Measurements from ENCODE around the gene TXLNA.

Gene TXLNA

DNA sequence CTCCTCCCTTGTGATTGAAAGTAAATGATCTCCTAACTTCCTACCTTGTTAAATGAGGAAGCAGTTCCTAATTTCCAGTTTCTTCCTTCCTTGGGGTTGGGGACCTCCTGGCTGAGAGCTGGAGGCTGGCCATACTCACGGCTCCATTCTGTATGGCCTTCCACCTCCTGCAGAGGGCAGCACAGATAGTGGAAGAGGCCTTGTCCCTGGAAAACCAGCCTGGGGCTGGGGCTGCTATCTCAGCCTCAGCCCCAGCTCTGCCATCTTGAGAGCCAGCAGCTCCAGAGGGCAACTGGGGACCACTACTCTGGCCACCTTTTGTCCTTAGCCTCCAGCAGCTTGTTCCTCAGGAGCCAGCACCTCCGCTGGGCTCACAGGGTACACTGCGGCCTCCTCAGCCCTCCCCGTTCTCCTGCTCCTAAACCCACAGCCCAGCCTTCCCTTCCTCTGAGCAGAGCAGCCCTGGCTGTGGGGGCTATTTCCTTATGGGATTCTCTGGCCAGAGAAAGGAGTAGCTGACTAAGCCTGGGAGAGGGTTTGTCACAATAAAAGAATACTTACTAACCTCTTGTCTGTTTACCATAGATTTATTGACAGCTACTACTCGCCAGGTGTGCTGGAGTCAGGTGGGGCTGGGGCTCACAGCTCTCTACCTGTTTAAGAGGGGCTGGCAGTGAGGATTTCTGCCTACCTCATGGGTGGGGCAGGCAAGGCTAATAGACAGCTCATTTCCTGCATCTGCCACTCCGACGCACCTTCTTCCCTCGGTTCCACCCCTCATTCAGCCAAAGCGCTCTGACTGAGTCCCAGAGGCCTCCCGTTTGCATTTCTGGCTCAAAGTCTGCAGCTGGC is 36.4 kb downstream of the TXLNA start:
- peak; percentile 85 for DNase-seq

DNA sequence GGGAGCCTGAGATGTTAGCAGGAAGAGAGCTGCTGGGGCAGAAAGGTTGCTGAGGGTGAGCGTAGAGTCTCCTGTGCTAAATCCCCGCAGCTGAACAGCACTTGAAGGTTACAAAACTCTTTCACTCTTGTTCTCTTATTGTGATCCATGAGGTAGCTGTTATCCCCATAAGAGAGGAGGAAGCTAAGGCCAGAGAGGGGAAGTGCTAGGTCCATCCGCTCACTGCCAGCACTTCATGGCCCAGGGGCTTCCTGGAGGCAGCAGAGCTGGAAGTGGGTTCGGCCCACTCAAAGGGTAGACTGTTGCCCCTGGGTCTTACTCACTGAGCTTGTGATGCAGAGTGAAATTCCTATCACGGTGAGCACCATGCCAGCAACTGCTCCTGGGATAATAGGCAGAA is 37.1 kb downstream of the TXLNA start:
- no peak for DNase-seq

DNA sequence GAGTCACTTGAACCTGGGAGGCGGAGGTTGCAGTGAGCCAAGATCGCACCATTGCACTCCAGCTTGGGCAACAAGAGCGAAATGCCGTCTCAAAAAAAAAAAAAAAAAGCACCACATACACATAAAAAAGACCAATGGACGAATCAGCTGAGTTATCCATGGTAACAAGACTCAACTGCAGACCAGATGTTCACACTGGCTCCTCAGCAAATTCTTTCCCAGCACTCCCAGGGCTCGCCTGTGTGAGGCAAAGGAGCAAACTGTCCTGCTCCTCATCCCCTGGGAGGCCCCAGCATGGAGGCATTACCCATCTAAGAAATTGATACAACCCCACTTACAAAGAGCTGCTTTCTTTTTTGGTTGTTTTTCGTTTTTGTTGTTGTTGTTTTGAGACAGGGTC is 39.5 kb downstream of the TXLNA start:
- no peak for DNase-seq

DNA sequence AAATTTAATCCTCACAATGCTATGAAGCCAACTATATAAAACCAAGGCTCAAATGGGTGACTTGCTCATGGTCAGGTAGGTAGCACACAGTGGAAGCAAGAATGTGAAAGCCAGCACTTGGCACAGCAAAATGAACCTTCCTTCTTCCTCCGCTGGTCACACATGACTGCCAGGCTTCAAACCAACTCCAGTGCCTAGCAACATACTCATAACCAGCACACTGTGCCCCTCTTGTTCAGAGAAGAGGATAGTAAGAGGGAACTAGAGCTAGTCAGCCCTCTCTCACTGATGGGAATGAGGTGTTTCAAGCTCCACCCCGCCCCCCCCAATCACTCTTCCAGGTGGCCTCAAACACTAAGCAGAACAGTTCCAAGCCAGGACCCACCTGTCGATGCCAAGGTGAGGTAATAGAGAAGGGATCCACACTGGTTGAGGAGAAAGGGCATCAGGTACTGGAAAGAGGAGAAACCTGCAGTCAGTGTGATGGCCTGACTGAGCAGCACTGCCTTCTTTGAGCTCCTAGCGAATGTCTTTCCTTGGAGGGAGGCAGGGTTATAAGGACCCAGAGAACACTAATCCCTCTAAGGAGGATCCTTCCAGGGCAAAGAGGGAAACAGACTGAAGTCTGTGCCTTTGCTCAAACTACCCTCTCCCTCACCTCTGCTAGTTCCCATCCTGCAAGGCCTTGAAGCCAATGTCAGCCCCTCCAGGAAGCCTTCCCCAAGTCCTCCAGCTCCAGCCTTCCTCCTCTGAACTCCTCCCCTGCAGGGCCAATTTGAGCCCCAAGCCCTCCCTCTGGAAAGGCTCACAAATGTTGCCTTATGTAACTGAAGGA is 41.5 kb downstream of the TXLNA start:
- no peak for DNase-seq

DNA sequence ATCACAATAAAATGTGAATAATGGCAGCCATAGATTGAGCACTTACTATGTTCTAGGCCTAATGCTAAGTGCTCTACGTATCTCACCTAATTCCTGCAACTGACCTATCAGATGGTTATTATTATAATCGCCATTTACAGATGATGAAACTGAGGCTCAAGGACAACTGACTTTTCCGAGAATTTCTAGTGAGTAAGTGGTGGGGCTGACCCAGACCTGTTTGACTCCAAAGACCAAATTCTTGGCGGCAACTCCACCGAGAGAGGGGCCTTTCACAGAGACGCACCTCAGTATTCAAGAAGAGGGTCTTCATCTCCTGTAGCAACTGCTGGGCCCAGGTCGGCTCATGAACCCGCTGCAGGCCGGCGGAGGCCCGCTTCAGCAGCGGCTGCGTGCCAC is 42.1 kb downstream of the TXLNA start:
- no peak for DNase-seq

DNA sequence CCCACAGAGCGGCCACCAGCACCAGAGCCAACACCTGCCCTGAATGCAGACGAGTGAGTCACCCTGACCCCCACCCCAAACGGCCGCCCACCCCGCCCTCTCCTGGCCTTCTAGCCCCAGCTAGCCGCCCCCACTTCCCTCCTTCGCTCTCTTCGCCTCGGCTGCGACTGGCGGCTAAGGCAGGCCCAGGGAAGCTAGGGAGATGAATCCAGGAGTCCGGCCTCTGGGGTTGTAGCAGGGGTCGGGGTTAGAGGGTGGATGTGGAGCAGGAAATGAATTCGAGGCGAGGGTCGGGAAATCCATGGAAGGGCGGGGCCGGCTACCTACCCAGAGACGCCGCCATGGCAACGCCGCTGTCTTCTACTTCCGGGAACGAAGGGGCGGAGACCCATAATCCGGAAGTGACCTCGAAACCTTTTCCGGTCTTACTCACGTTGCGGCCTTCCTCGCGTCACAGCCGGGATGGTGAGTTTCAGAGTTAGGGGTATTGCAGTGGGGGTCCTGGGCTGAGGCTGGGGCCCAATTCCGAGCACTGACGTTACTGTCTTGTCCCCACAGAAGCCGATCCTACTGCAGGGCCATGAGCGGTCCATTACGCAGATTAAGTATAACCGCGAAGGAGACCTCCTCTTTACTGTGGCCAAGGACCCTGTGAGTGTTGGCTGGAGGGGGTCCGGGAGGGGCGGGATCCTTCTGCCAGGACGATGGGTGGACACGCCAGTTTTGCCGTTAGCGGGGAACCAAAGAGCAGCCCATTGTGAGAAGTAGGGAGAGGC is 42.7 kb downstream of the TXLNA start, which contains the start of the genes EIF3I and TMEM234:
Gene EIF3I, plus strand, starts transcription at position 428 of the 776 bp plus-strand sequence. Its CDS starts 35 bp downstream, at position 463.
Gene TMEM234, minus strand, starts transcription at position 374 of the 776 bp plus-strand sequence. Its CDS starts 31 bp downstream, at position 343.
- peak; percentile 97 for DNase-seq

DNA sequence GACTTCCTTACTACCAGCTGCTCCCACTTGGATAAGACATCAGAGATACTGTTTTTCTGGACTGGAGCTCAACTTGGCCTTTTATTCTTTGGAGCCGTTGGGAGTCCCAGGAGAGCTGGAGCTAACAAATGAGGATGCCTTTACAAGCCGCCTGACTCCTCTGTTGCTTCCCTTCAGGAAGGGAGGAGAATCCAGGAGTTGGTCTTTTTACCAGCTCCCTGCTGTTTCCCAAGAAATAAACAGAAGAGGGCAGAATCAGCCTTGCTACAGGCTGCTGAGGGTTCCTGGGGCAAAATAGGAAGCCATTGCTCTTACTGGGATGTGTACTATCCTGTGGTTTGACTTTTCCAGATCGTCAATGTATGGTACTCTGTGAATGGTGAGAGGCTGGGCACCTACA is 44.2 kb downstream of the TXLNA start:
- DNase-seq = no peak

DNA sequence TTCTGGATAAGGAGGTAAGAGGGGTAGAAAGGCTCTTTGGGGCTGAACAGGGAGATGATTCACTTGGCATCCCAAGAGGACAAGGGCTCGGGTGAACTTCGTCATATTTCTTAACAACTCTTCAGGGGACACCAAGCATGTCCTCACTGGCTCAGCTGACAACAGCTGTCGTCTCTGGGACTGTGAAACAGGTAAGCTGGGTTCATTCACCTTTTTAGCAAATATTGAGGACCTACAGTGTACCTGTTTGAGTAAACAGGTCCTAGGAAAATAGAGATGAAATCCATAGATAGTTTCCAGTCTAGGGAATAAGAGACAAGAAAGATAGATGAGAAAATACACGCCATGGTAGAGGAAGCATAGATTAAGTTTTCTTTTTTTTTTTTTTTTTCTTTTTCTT is 44.8 kb downstream of the TXLNA start:
- DNase-seq = no peak

DNA sequence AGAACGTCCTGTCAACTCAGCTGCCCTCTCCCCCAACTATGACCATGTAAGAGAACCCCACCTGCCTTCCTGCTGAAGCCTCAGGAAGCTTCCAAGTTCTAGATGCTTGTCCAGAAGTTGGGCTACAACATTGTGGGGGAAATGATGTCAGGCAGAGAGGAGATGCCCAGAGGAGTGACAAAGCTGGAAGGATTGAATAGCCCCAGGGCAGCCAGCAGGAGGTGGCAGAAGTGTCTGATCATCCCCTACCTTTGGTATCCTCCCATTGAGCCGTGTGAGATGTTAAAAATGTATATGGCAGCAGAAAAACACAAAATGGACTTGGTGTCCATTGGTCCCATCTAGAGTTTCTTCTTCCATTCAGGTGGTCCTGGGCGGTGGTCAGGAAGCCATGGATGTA is 49.3 kb downstream of the TXLNA start:
- no peak for DNase-seq

DNA sequence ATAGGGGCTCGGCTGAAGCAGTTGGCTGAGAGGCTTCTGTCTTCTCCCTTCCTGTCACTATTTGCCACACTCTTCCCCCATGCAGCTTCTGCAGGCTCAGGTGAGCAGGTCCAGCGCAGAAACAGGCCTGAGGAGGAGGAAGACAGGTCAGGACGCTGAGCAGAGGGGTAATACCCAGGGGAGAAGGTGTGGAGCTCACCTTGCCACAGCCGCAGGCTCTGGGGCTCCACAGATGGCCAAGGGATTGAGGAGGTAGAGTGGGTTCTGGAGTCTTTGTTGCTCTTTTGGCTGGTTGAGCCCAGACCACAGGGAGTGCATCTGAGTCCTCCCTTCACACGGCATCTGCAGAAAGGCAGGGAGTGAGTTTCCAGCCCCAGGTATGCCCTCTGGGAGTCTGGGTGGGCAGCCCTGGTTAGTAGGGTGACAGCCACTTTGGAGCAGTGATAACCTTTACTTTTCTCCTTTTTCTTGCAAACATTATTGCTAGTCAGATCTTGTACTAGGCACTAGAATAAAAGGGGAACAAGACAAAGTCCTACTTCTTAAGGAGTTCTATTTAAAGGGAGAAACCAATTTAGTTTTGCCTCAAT is 52.5 kb downstream of the TXLNA start:
- DNase-seq = no peak

DNA sequence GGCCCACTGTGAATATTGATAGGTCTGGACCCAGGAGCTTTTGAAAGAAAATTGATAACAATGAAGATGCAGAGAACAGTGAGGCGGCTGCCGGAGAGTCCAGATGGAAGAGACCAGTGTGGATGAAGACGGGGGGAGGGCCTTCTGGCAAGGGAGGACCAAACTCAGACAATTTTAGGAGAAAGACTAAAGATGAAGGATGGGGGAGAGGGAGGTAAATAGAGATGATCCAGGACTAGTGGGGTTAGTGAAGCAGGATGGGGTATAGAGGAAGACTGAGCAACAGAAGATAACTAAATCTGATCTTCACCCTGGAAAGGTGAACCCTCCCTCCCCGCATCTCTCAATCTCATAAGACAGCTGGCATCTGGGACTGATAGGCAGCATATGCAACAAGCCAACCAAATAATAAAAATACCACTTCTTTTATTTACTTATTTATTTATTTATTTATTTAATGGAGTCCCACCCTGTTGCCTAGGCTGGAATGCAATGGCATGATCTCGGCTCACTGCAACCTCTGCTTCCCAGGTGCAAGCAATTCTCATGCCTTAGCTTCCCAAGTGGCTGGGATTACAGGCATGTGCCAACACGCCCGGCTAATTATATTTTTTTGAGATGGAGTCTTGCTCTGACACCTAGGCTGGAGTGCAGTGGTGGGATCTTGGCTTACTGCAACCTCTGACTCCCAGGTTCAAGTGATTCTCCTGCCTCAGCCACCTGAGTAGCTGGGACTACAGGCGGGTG is 53.3 kb downstream of the TXLNA start:
- DNase-seq = no peak

DNA sequence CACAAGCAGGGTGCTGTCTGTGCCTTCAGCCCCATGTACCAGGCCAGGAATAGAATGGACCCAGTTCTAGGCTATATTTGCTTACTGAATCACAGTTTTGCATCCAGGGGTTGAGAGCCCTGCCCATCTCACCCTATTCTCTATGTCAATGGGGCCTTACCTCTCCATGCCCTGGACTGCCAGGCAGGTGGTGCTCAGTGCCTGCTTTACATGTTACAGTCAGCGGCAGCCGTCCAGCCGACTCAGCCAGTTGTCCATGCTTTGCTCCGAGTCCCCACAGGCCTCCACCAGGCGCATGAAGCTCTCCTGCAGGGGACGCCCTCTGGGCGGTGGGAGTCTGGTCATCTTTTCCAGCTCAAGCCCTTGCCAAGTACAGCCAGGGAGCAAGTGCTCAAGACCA is 55.3 kb downstream of the TXLNA start:
- DNase-seq = no peak

DNA sequence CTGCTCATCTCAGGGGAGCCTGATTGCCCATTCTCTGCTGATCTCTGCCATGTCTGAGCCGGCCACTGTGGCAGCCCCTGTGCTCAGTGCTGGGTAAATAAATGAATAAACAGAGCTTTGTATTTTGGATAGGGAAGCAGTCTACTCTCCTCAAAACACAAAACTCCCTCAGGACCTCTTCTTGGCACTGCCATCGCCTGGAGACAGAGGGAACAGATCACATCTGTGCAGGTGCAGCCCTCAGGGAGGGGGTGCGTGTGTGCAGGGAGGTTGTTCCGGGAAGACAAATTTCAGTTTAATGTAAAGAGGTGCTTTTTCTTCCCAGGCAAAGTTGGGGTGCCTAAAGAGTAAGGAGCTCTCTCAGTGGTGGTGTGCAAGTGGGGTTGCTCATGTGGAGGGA is 59.9 kb downstream of the TXLNA start:
- no peak for DNase-seq

DNA sequence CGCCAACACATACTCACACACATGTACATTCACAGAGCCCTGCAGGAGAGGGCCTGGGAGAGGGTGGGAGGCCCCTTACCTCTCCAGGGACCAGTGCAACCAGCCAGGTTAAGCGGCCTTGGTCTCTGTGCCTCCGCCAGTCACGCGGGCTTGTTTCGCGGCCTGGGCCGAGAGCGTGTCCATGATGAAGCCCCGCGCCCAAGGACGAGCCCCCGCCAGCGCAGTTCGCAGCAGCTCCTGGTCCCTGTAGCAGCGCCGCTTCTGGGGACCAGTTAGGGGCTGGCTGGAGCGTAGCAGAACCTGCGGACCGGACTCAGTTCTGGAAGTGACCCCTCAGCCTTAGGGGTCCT is 60.3 kb downstream of the TXLNA start:
- no peak for DNase-seq

DNA sequence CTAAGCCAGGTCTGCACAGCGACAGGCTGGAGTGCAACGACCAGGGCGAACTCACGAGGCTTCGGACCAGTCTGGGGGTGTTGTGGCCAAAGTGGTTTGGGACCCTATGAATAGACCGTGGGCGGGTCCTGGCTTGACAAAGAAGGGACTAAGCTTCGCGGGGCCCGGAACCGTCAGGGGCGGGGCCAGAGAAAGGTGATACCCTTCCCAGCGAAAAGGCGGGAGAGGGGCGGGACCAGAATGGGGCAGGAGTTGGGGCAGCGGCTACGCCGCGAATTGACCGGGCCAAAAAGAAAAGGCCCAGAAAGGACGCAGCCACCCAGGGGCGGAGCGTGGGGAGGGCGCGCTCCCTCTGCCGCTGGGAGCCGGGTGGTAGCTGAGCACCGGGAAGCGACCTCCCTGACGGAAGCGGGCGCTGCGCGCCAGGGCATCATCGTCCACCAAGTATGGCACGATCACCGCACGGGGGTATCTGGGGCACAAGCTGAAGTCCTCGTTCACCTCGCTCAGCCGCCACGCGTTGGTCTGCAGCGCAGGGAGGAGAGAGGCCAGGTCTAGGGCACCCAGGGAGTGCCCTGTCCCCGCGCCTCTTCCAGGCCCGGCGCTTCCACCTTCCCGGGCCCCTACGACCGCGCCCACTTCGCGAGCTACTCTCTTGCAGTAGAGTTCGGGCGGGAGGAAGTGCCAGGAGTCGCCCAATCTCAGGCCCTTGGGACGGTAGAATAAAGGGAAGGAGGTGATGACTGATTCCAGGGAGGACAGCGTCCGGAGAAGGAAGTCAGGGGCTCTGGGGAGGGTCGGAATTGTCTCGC is 60.9 kb downstream of the TXLNA start:
- DNase-seq = peak; percentile 62

DNA sequence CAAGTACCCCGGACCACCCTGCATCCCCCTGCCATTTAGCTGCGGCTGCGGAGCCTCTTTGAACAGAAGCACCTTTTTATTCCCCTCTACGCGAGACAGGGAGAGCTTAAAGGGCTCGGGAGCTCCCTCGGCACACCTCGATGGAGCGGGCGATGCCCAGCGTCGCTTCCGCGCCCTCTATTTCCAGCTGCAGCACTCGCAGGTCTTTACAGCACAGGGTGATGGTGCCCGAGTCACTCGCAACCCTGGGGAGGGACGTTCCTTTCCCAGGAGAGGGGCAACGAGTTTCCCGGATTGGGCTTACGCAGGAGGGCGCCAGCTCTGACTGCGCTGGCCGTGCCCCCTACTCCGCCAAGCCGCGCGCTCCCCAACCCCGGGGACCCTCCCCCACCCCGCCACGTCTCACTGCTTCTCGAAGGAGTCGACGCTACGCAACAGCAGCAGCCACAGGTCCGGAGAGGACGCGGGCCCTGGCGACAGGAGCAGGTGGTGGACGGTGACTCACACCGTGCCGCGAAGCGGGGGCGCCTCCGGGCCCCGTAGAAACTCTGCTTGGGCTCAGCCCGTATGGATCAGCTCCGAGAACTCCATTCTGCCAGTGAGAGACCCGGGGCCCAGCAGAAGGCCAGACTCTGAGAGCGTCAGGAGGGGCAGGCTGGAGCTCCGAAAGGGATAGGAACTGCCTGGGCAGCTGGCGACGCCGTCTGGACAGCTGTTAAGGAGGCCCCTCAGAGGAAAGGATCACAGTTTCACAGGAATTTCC is 61.7 kb downstream of the TXLNA start:
- peak; percentile 44 for DNase-seq

DNA sequence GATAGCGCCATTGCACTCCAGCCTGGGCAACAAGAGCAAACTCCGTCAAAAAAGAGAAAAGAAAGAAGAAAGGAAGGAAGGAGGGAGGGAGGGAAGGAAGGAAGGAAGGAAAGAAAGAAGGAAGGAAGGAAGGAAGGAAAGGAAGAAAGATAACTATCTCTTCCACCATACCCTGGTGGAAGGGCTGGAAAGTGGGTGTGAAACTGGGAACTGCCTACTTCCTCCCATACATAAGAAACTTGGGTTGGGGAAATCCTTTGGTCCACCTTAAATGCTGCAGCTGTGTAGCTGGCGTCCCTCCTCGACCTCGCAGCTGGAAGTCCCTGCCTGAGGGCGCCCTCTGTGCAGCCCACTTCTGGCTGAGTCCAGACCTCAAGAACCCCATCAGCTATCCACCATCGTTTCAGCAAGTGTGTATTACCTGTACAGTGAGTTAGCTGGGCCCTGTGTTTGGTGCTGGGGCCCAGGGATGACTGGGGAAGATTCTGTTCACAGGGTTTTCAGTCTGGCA is 62.9 kb downstream of the TXLNA start:
- DNase-seq = peak; percentile 39

DNA sequence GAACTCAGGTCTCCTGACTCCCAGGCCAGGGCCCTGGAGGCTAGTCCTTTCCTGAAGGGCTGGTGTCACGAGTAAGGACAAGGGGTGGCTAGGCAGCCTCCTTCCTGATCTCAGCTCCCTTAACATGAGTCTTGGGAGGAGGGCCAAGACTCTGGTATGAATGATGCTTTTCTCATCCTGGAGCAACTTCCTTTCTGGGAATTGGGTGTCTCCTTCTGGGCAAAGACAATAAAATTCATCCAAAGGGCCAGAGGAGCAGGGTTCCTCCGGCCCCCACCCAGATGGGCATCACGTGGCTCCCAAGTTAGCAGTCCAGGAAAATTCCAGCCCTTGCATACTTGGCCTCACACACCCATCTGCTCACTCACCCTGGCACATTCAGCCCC is 67.4 kb downstream of the TXLNA start, which contains the start of gene FAM167B:
Gene FAM167B, plus strand, starts transcription at position 335 of the 386 bp plus-strand sequence. CDS start 200 bp downstream, outside the sequence.
- no peak for DNase-seq

DNA sequence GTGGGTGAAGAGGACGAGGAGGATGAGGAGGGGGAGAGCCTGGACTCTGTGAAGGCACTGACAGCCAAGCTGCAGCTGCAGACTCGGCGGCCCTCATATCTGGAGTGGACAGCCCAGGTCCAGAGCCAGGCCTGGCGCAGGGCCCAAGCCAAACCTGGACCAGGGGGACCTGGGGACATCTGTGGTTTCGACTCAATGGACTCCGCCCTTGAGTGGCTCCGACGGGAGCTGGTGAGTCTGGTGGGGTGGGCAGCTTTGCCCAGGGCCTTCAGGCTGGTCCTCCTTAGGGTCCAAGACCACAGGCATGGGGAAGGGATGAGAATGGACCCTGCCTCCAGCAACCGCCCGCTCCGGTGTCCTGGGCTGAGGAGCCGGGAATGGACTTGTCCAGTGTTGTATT is 68.0 kb downstream of the TXLNA start:
- no peak for DNase-seq

Data from hematopoietic multipotent progenitor cell treated with erythropoietin and hydrocortisone succinate and interleukin-3 and kit ligand, for 4 days (in vitro differentiated cells).